ENCODE measurements around the gene RALY.

DNA sequence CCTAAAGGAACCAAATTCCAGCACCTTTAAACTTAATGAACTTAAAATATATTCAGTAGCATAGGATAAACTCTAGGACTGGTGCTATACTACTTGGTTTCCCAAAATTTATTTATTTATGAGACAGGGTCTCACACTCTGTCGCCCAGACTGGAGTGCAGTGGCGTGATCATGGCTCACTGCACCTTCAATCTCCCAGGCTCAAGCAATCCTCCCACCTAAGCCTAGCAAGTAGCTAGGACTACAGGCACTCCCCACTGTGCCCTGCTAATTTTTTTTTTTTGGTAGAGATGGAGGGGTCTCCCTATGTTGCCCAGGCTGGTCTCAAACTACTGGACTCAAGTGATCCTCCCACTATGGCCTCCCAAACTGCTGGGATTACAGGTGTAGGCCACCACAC is 96.9 kb downstream of the RALY start:
- TF ChIP-seq, protein P1, sequence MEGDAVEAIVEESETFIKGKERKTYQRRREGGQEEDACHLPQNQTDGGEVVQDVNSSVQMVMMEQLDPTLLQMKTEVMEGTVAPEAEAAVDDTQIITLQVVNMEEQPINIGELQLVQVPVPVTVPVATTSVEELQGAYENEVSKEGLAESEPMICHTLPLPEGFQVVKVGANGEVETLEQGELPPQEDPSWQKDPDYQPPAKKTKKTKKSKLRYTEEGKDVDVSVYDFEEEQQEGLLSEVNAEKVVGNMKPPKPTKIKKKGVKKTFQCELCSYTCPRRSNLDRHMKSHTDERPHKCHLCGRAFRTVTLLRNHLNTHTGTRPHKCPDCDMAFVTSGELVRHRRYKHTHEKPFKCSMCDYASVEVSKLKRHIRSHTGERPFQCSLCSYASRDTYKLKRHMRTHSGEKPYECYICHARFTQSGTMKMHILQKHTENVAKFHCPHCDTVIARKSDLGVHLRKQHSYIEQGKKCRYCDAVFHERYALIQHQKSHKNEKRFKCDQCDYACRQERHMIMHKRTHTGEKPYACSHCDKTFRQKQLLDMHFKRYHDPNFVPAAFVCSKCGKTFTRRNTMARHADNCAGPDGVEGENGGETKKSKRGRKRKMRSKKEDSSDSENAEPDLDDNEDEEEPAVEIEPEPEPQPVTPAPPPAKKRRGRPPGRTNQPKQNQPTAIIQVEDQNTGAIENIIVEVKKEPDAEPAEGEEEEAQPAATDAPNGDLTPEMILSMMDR (IDR thresholded peaks at IDR 0.05; ENCODE audit: low read depth, low read length, poor library complexity, severe bottlenecking) = no peak
- TF ChIP-seq EZH2phosphoT487 (IDR thresholded peaks at IDR 0.05; ENCODE audit: borderline replicate concordance, low read length) = no peak

All from DOHH2 (cell line).